Heart right ventricle (tissue), 16 donors: ENCODE results near the gene OR3A2. TPM values are rescaled to one million over a fixed set of nuclear protein-coding genes. Genes with fewer than 3 reads are reported as not detected.
"Not testable (repeated sequence)": the region's sequence is repeated elsewhere in the genome, so short reads cannot be mapped to it uniquely, and the experiment has no call there.

ENCODE experiments used
- ATAC-seq, 8 donors: fragments of 200-7000 bp; cut with Tn5 transposase; one replicate each; pipeline ENCODE4 v1.9.1; 2020; ENCODE audit warnings: mild to moderate bottlenecking in 8 of 8, moderate library complexity in 8 of 8, moderate number of reproducible peaks in 1 of 8
- DNase-seq, 2 donors: peaks; one replicate each; pipeline ENCODE4 v3.0.0-alpha.2; 2020
- H3K27ac ChIP-seq, 10 donors: fragments of 200-600 bp; sonication (generic) in 2 of 10; one replicate each; pipeline versions ENCODE4 v1.5.0 to v1.8.0; 2020 to 2022; ENCODE audit warnings: mild to moderate bottlenecking in 3 of 10
- H3K27me3 ChIP-seq, 7 donors: fragments of 200-600 bp; one replicate each; pipeline ENCODE4 v1.8.0; 2021 to 2022; ENCODE audit warnings: mild to moderate bottlenecking in 2 of 7
- H3K36me3 ChIP-seq, 9 donors: fragments of 200-600 bp; sonication (generic) in 1 of 9; one replicate each; pipeline versions ENCODE4 v1.5.0 to v1.8.0; 2020 to 2022; ENCODE audit warnings: mild to moderate bottlenecking in 2 of 9
- H3K4me1 ChIP-seq, 9 donors: fragments of 200-600 bp; sonication (generic) in 1 of 9; one replicate each; pipeline versions ENCODE4 v1.5.0 to v1.8.0; 2020 to 2022; ENCODE audit warnings: mild to moderate bottlenecking in 4 of 9
- H3K4me3 ChIP-seq, 10 donors: fragments of 200-600 bp; sonication (generic) in 2 of 10; one replicate each; pipeline versions ENCODE4 v1.5.0 to v1.8.0; 2020 to 2022; ENCODE audit warnings: mild to moderate bottlenecking in 7 of 10, moderate library complexity in 2 of 10
- H3K9me3 ChIP-seq, 11 donors: fragments of 200-600 bp in 10 of 11; sonication (generic) in 2 of 11; one replicate each; pipeline versions ENCODE4 v1.5.0 to v1.8.0; 2013 to 2022; ENCODE audit warnings: mild to moderate bottlenecking in 2 of 11, control low read depth in 1 of 11, moderate library complexity in 1 of 11
- CTCF ChIP-seq, 9 donors: fragments of 200-600 bp; sonication (generic) in 2 of 9; IDR thresholded peaks; one replicate each; pipeline versions ENCODE4 v1.5.0 to v1.8.0; 2021 to 2022; ENCODE audit warnings: antibody characterized with exemption in 9 of 9, mild to moderate bottlenecking in 5 of 9, moderate library complexity in 1 of 9
- WGBS, 2 donors: extraction: QIAGEN DNeasy Blood & Tissue Kit; methylation state at CpG; one replicate each; pipeline ENCODE4 v1.1.7; 2013; ENCODE audit warnings: inconsistent platforms in 1 of 2; 5-methylcytosine and 5-hydroxymethylcytosine counted together
- intact Hi-C, 10 donors: fragments of 100-400 bp; cut with DNase I; formaldehyde crosslinking; loops; one replicate each; pipeline versions ENCODE4 v1.11.1 to v1.14.2; 2022
- polyA plus RNA-seq, 2 donors: library from polyadenylated mRNA; stranded (reverse); fragments of 200-250 nt; gene quantifications; one replicate each; pipeline ENCODE4 v1.2.3, GENCODE V29; 2013
- total RNA-seq, 10 donors: library from RNA; stranded (reverse); fragmentation: NEBNext Ultra II Directional in 3 of 10; extraction: Animal tissue kit (Norgen Biotek cat#: 25700) in 3 of 10; gene quantifications; one replicate each; pipeline versions ENCODE4 v1.2.1 to v1.2.4, GENCODE V29; 2021 to 2023
- donor health status: Arrhythmogenic right ventricular cardiomyopathy.
- donor health status: ischemic (EF 13 %, LVEDD 7.1; RV severe dilation, severe dysfunction).
- donor health status: healthy with polysubstance abuse.
- donor health status: DM: no; HTN: yes; CAD: no.
- donor health status: DM: no; HTN: no; CAD: no.
- donor health status: ischemic (EF 25% LVEDD 6.9; RV normal size, moderate dysfunction).
- donor health status: ischemic (EF 25% LVEDD 5.7; RV mildly dilated, moderate dysfunction).
- donor health status: healthy.
- donor health status: DM: yes; HTN: yes; CAD: no.
- donor health status: Ischemic cardiomyopathy.
- donor health status: ischemic (EF 35%, LVEDD 5.7; RV mildly dilated, moderate dysfunction).
- donor health status: nonischemic (EF 11% LVEDD 7.7; RV severe dilation, severe dysfunction).
- donor health status: DM: yes; HTN: yes; CAD: no.
- donor health status: PGD.
- donor health status: ischemic (EF 29% LVEDD 5.4; RV normal size, mild dysfunction).
- donor health status: nonischemic (EF 23%, LVEDD 6.1; RV moderate dilation, normal function).

The OR3A2 gene
- total and polyA plus RNA-seq, 12 donors = 0.13 to 2.3 (median 0.28) TPM; not detected in 9

DNA sequence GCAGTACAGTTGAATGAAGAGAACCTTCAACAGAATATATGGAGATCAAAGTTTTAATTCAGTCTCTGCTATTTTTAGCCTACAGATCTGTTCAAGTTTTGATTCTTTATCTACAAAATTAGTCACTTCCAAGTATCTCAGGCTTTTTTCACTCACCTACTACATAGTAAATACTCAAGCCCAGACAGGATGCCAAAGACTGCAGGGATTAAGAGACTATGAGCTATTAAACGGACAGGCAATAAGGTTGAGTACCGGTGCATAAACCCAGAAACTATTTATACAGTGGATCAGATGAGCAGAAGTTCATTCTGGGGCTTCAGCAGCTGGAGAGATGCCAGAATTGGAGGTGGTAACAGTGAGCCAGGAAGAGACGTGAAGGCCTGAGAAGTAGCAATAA lies 69.3 kb downstream of the OR3A2 start:
- no peak for TF ChIP-seq CTCF (IDR thresholded peaks at IDR 0.05)
- ATAC-seq = no peak
- Histone ChIP-seq H3K4me3 (no peak overlapping the region), H3K36me3 (no peaks in the 10 kb centered on the region), H3K27ac (no peak overlapping the region), H3K27me3 (peaks cover 0 to 10% (median 4%) of the 10 kb centered on the region in 7 donors), H3K9me3 (peaks cover 0 to 6% (median 0%) of the 10 kb centered on the region in 11 donors), H3K4me1 (no peaks in the 10 kb centered on the region)
- intact Hi-C loops = no loop called here
- DNase-seq = no peak
- 66 to 72% methylated on average over 3 of the region's 3 CpGs for WGBS, 2 donors

- TF ChIP-seq CTCF (IDR thresholded peaks at IDR 0.05) = no peak
- H3K9me3 ChIP-seq = no peaks in the 10 kb centered on the region
- WGBS, 2 donors = 58 to 70% methylated on average over 4 of the region's 4 CpGs
- H3K27me3 ChIP-seq = peaks cover 0 to 14% (median 4%) of the 10 kb centered on the region in 7 donors
- DNase-seq (no peak), ATAC-seq (no peak)
- no peaks in the 10 kb centered on the region for H3K36me3 ChIP-seq
- no peak overlapping the region for H3K27ac ChIP-seq
- H3K4me3 ChIP-seq = no peak overlapping the region
- intact Hi-C loops = no loop called here
- H3K4me1 ChIP-seq = no peaks in the 10 kb centered on the region
Measured at GRCh38 chr17:3308603-3309002, 77.5 kb downstream of the OR3A2 start.

- Histone ChIP-seq H3K9me3 (peaks cover 0 to 12% (median 0%) of the 10 kb centered on the region in 11 donors), H3K36me3 (no peaks in the 10 kb centered on the region), H3K4me1 (no peaks in the 10 kb centered on the region), H3K27ac (no peak within 1 kb of the TSS), H3K4me3 (no peak within 1 kb of the TSS), H3K27me3 (peaks cover 0 to 11% (median 4%) of the 10 kb centered on the region in 7 donors)
- TF ChIP-seq CTCF (IDR thresholded peaks at IDR 0.05) = no peak
- DNase-seq (no peak), ATAC-seq (no peak)
- intact Hi-C loops = no loop called here
- 70 to 79% methylated on average over 6 of the region's 6 CpGs for WGBS, 2 donors
Measured at GRCh38 chr17:3298260-3298659, 87.8 kb downstream of the OR3A2 start, which contains the start of gene OR3A1. OR3A1 (minus strand) TSS chr17:3298360; CDS start chr17:3292582, 5,778 bp downstream.

- intact Hi-C loops = no loop called here
Measured at GRCh38 chr17:3295632-3296031, 90.5 kb downstream of the OR3A2 start.

DNA sequence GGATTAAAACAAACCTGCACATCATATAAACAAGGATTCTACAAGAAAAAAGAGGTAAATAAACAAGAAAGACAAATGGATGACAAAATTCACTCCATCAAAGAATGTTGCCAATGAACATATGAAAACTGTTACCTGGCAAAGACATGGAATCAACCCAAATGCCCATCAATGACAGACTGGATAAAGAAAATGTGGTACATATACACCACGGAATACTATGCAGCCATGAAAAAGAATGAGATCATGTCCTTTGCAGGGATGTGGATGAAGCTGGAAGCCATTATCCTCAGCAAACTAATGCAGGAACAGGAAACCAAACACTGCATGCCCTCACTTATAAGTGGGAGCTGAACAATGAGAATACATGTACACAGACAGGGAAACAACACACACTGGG lies 92.6 kb downstream of the OR3A2 start:
- intact Hi-C loops, H3K36me3 ChIP-seq, DNase-seq, H3K4me1 ChIP-seq, H3K9me3 ChIP-seq, ATAC-seq, H3K4me3 ChIP-seq, H3K27ac ChIP-seq: not testable (repeated sequence)
- H3K27me3 ChIP-seq = peaks cover 0 to 43% (median 8%) of the 10 kb centered on the region in 7 donors
- WGBS, 2 donors = 85 to 86% methylated on average over 1 of the region's 1 CpG

More at GRCh38 chr17:3295632-3296031, 90.5 kb downstream of the OR3A2 start:
- H3K36me3 ChIP-seq = no peaks in the 10 kb centered on the region
- no peak for TF ChIP-seq CTCF (IDR thresholded peaks at IDR 0.05)
- no peak overlapping the region for H3K27ac ChIP-seq
- H3K9me3 ChIP-seq = peaks cover 0 to 6% (median 0%) of the 10 kb centered on the region in 11 donors
- whole genome bisulfite sequencing, 2 donors = 60% methylated on average over 4 of the region's 4 CpGs
- ATAC-seq (no peak), DNase-seq (no peak)
- no peaks in the 10 kb centered on the region for H3K4me1 ChIP-seq
- peaks cover 0 to 30% (median 8%) of the 10 kb centered on the region in 7 donors for H3K27me3 ChIP-seq
- no peak overlapping the region for H3K4me3 ChIP-seq
